HFFc6 (cell line): ENCODE results near the gene NTM. TPM values are rescaled to one million over a fixed set of nuclear protein-coding genes. Genes with fewer than 3 reads are reported as not detected.

Experiments used
- DNase-seq: peaks from one replicate; pipeline ENCODE4 v3.0.0-alpha.2; 2018
- H3K27ac Mint-ChIP-seq: 2 replicates; pipeline ENCODE4 v1.8.0; 2020; ENCODE audit warnings: mild to moderate bottlenecking, mixed read lengths
- H3K27me3 Mint-ChIP-seq: 2 replicates; pipeline ENCODE4 v1.8.0; 2021; ENCODE audit warnings: mild to moderate bottlenecking, moderate library complexity, mixed read lengths; ENCODE audit not compliant: insufficient read depth
- H3K36me3 Mint-ChIP-seq: 2 replicates; pipeline ENCODE4 v1.8.0; 2021; ENCODE audit warnings: low read depth, mixed read lengths
- H3K4me1 Mint-ChIP-seq: 2 replicates; pipeline ENCODE4 v1.8.0; 2020; ENCODE audit warnings: low read depth, mixed read lengths
- H3K4me3 Mint-ChIP-seq: 2 replicates; pipeline ENCODE4 v1.8.0; 2020; ENCODE audit warnings: mild to moderate bottlenecking, moderate library complexity, mixed read lengths
- H3K9me3 Mint-ChIP-seq: 2 replicates; pipeline ENCODE4 v1.8.0; 2020; ENCODE audit warnings: mild to moderate bottlenecking, mixed read lengths
- total RNA-seq, 6 experiments: library from RNA; stranded (reverse); fragmentation: NEBNext Ultra II Directional; extraction: Animal tissue kit (Norgen Biotek cat#: 25700); gene quantifications; 2 replicates in 1 of 6; 3 replicates in 5 of 6; pipeline ENCODE4 v1.2.3, GENCODE V29; 2021
- TF ChIP-seq, protein P1 (sequence below): fragments of 200-600 bp; sonication (generic); IDR thresholded peaks from 2 replicates; pipeline ENCODE4 v1.5.0; 2021; ENCODE audit warnings: antibody characterized with exemption, mild to moderate bottlenecking

NTM gene
- total RNA-seq, 6 experiments from 2014 or later = 18.3 to 23.6 (median 21.7) TPM

DNA sequence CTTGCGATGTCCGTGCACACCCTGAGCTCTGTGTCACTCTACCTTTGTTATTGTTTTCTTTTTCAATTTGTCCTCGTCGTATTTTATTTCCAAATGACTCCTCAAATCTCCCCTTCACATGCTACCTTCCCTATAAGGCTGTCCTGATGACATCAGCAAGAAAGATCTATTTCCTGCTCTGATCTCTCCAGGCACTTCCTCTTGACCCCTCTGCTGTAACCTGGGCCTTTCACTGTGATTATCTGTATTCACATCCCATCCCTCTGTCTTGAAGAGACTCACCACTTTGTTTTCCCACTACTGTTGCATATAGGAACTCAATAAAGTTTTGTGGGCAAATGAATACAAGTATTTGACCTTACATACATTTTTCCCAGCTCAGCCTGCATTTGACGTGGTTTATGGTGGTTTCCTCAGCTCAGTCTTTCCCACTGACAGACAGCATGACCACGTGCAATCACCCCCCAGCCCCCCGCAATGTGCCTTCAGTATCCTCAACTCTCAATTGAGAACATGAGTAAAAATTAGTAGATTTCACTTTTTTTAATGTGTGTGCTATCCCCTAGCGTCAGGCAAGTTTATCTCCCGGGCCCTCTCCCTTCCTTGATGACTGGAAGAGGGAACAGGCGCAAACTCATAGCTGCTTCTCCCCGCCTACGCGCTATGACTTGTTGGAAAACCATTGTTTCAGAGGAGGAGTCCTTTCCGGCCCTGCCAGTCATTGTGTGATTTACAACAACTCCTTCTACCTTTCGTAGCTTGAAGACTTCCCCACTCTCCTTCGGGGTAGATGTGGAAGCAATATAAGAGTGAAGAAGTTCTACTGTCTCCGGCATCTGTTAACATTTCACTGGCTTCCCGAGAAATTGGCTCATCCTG, 498.5 kb downstream of the NTM start:
- DNase-seq = no peak
- no peak overlapping the region for H3K4me3 Mint-ChIP-seq
- H3K27ac Mint-ChIP-seq = peak overlapping the region; percentile 34; the same call in 1 of the 2 replicates
- H3K36me3 Mint-ChIP-seq = no peaks in the 10 kb centered on the region
- H3K9me3 Mint-ChIP-seq = no peaks in the 10 kb centered on the region
- TF ChIP-seq, protein P1, sequence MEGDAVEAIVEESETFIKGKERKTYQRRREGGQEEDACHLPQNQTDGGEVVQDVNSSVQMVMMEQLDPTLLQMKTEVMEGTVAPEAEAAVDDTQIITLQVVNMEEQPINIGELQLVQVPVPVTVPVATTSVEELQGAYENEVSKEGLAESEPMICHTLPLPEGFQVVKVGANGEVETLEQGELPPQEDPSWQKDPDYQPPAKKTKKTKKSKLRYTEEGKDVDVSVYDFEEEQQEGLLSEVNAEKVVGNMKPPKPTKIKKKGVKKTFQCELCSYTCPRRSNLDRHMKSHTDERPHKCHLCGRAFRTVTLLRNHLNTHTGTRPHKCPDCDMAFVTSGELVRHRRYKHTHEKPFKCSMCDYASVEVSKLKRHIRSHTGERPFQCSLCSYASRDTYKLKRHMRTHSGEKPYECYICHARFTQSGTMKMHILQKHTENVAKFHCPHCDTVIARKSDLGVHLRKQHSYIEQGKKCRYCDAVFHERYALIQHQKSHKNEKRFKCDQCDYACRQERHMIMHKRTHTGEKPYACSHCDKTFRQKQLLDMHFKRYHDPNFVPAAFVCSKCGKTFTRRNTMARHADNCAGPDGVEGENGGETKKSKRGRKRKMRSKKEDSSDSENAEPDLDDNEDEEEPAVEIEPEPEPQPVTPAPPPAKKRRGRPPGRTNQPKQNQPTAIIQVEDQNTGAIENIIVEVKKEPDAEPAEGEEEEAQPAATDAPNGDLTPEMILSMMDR = no peak
- peaks cover 20% of the 10 kb centered on the region for H3K4me1 Mint-ChIP-seq
- H3K27me3 Mint-ChIP-seq = peaks cover 1% of the 10 kb centered on the region

DNA sequence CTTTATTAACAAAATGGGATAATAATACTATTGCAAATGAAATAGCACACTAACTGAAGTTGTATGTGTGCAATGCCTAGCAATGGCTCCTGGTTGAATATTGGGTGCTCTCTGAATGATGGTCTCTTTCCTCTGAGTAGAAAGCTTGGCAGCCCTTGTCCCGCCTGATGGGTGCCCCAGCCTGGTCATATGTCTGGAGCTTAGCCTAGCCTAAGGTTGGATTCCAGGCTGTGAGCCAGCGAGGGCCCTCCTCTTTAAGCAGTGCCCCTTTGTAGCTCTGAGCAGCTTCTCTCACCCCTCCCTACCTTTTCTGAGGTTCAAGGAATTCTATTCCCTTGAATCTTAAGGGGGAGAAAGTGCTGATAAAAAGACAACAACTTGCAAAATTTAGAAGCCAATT, 499.9 kb downstream of the NTM start:
- peaks cover 23% of the 10 kb centered on the region for H3K4me1 Mint-ChIP-seq
- no peaks in the 10 kb centered on the region for H3K36me3 Mint-ChIP-seq
- no peaks in the 10 kb centered on the region for H3K9me3 Mint-ChIP-seq
- H3K27me3 Mint-ChIP-seq = no peaks in the 10 kb centered on the region; the same call in 1 of the 2 replicates
- TF ChIP-seq, protein P1 = no peak
- no peak overlapping the region for H3K4me3 Mint-ChIP-seq
- no peak for DNase-seq
- H3K27ac Mint-ChIP-seq = no peak overlapping the region

DNA sequence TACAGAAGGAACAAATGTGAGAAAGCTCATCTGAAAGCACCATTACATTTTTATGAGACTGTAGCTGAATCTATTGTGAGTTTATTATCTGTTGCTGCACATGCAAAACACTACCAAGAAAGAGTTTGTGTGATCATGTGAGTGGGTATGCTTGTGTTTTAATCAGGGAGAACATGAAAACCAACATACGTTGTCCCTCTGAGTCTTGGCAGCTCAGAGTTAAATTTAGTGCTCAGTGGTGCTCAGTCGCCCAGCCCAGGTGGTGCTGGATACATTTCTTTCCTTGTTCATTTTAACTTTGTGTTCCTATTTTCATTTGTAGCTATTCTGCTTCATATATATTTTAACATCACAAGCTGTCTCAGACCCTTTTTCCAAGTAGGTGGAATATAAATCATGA, 500.6 kb downstream of the NTM start:
- TF ChIP-seq, protein P1 = no peak
- Mint-ChIP-seq H3K4me3 (no peak overlapping the region), H3K9me3 (no peaks in the 10 kb centered on the region), H3K27ac (no peak overlapping the region), H3K27me3 (no peaks in the 10 kb centered on the region; the same call in 1 of the 2 replicates), H3K4me1 (peaks cover 29% of the 10 kb centered on the region), H3K36me3 (no peaks in the 10 kb centered on the region)
- DNase-seq = no peak

DNA sequence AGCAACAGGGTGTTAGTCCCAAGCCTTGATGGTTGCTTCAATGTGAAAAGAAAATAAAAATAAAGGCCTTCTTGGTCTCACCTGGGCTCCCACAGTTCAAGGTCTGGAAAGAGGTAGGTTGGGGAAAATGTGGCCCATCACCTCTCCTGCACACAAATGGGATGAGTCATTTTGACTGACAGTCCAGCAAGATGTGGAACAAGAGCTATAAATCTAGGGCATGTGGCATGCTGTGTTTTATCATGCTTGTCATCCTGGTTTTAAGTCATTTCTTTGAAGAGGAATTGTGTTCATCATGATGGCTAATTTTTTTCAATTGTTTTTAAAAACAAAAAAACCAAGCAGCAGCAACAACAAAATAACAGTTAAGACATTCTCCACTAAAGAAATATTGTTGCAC, 503.7 kb downstream of the NTM start:
- TF ChIP-seq, protein P1 = no peak
- H3K36me3 Mint-ChIP-seq = no peaks in the 10 kb centered on the region
- no peak overlapping the region for H3K27ac Mint-ChIP-seq
- no peak for DNase-seq
- no peak overlapping the region for H3K4me3 Mint-ChIP-seq
- peaks cover 29% of the 10 kb centered on the region for H3K4me1 Mint-ChIP-seq
- no peaks in the 10 kb centered on the region for H3K9me3 Mint-ChIP-seq
- H3K27me3 Mint-ChIP-seq = no peaks in the 10 kb centered on the region

DNA sequence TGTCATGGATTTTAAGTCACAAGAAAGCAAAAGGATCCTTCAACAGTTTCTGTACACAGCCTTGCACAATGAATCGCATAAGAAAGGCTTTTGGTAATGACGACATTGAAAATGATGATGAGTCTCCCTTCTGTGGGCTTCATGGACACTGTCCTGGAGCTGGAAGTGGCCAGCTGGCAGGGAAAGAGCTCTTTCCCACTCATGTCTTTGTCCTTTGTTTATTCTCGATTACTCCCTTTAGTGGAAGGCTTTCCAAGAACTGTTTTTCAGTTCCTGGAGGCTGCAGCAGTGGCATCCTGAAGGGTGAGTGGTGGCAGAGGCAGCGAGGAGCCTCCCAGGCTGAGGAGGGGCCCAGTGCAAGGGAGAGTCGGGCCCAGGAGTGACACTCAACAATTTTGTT, 505.2 kb downstream of the NTM start:
- Mint-ChIP-seq H3K4me1 (peaks cover 30% of the 10 kb centered on the region), H3K27ac (no peak overlapping the region), H3K4me3 (no peak overlapping the region), H3K9me3 (no peaks in the 10 kb centered on the region), H3K27me3 (no peaks in the 10 kb centered on the region), H3K36me3 (no peaks in the 10 kb centered on the region)
- TF ChIP-seq, protein P1 = no peak
- DNase-seq = no peak
